Endothelial cell of umbilical vein (primary cell): Measurements from ENCODE around the gene FBXO21. TPM values are rescaled to one million over a fixed set of nuclear protein-coding genes. Genes with fewer than 3 reads are reported as not detected.

Experiments used
- BruUV-seq: library from RNA; stranded (reverse); fragments of 400-500 nt; replicated peaks from 2 replicates; lab custom pipeline; 2021; lab: Mats Ljungman, UMichigan
- CTCF ChIA-PET: fragments of 300-600, 350-600 bp; sonication (Branson Sonifier 250); formaldehyde crosslinking; loops from one replicate; lab custom pipeline; 2021; ENCODE audit warnings: antibody characterized with exemption, inconsistent platforms; lab: Charles Lee
- POLR2A ChIA-PET: fragments of 300-600, 350-600 bp; sonication (Branson Sonifier 250); formaldehyde crosslinking; loops from one replicate; lab custom pipeline; 2021; ENCODE audit warnings: antibody characterized with exemption, inconsistent platforms; lab: Charles Lee
- DNase-seq: peaks from one replicate; pipeline ENCODE4 v3.0.0-alpha.2; 2011; ENCODE audit warnings: low read depth, low spot score
- FAIRE-seq: peaks from 2 replicates; lab custom pipeline; 2011; peaks lifted over from hg19 to GRCh38; lab: Jason Lieb, UNC
- H2AFZ ChIP-seq: 2 replicates; pipeline ENCODE4 v1.6.0; 2012; ENCODE audit warnings: low read depth, low read length, control low read depth, inconsistent platforms
- H3K27ac ChIP-seq: 2 replicates; pipeline ENCODE4 v1.5.1; 2011; ENCODE audit warnings: low read depth, mild to moderate bottlenecking, control low read depth, low read length, moderate library complexity; ENCODE audit not compliant: insufficient read depth
- H3K27me3 ChIP-seq, 2 experiments: 2 replicates each; pipeline versions ENCODE4 v1.6.0 to v1.6.1; 2011; ENCODE audit warnings: low read length in 2 of 2, mixed read lengths in 1 of 2; ENCODE audit not compliant: control insufficient read depth in 2 of 2, insufficient read depth in 2 of 2
- H3K36me3 ChIP-seq, 2 experiments: 2 replicates in 1 of 2; 3 replicates in 1 of 2; pipeline ENCODE4 v1.5.1; 2011; ENCODE audit warnings: low read length in 2 of 2, mild to moderate bottlenecking in 1 of 2, moderate library complexity in 1 of 2; ENCODE audit not compliant: control insufficient read depth in 2 of 2, insufficient read depth in 2 of 2; ENCODE audit errors: extremely low read depth in 1 of 2
- H3K4me1 ChIP-seq: 3 replicates; pipeline ENCODE4 v1.5.1; 2011; ENCODE audit warnings: mild to moderate bottlenecking, low read length; ENCODE audit not compliant: control insufficient read depth, insufficient read depth; ENCODE audit errors: extremely low read depth
- H3K4me2 ChIP-seq: 2 replicates; pipeline ENCODE4 v1.6.1; 2011; ENCODE audit warnings: low read length, control low read depth, mixed read lengths; ENCODE audit not compliant: insufficient read depth
- H3K4me3 ChIP-seq, 3 experiments: fragments of 200-600 bp in 1 of 3; sonication (generic), shearing (Covaris generic) in 1 of 3; replicated peaks in 1 of 3; 2 replicates each; pipeline ENCODE4 v1.5.1; 2011 to 2016; ENCODE audit warnings: control low read depth in 3 of 3, low read length in 3 of 3, mild to moderate bottlenecking in 2 of 3, inconsistent platforms in 1 of 3, low read depth in 1 of 3, moderate library complexity in 1 of 3; ENCODE audit not compliant: insufficient read depth in 1 of 3
- H3K79me2 ChIP-seq: 2 replicates; pipeline ENCODE4 v1.6.0; 2012; ENCODE audit warnings: low read length, inconsistent platforms; ENCODE audit not compliant: control insufficient read depth, insufficient read depth
- H3K9ac ChIP-seq: replicated peaks from 2 replicates; pipeline ENCODE3; 2011; ENCODE audit warnings: low read length, control low read depth; ENCODE audit not compliant: insufficient read depth; ENCODE audit errors: extremely low read depth
- H3K9me1 ChIP-seq: replicated peaks from 3 replicates; pipeline ENCODE4 v1.6.0; 2011; ENCODE audit warnings: mild to moderate bottlenecking, low read length; ENCODE audit not compliant: control insufficient read depth, insufficient read depth; ENCODE audit errors: extremely low read depth
- H3K9me3 ChIP-seq: replicated peaks from 2 replicates; pipeline ENCODE4 v1.5.1; 2012; ENCODE audit warnings: low read length, inconsistent platforms; ENCODE audit not compliant: control insufficient read depth, insufficient read depth
- H4K20me1 ChIP-seq: replicated peaks from 2 replicates; pipeline ENCODE3; 2011; ENCODE audit warnings: mild to moderate bottlenecking, low read length; ENCODE audit not compliant: control insufficient read depth, insufficient read depth; ENCODE audit errors: extremely low read depth
- CTCF ChIP-seq, 2 donors: IDR thresholded peaks; 1 replicate in 1 of 2; 2 replicates in 1 of 2; pipeline ENCODE4 v1.5.1; 2011; ENCODE audit warnings: low read length in 2 of 2, mild to moderate bottlenecking in 2 of 2, moderate library complexity in 2 of 2, control low read depth in 1 of 2, inconsistent platforms in 1 of 2, low read depth in 1 of 2; ENCODE audit not compliant: insufficient read depth in 1 of 2; ENCODE audit errors: extremely low read depth in 1 of 2
- EZH2 ChIP-seq: IDR thresholded peaks from 2 replicates; pipeline ENCODE4 v1.6.1; 2012; ENCODE audit warnings: borderline replicate concordance, low read depth, mild to moderate bottlenecking, moderate library complexity, low read length, inconsistent platforms; ENCODE audit not compliant: severe bottlenecking
- FOS ChIP-seq: IDR thresholded peaks from 2 replicates; pipeline ENCODE4 v1.6.1; 2011; ENCODE audit warnings: mild to moderate bottlenecking, low read length, moderate library complexity, borderline replicate concordance; ENCODE audit not compliant: insufficient read depth
- GATA2 ChIP-seq: IDR thresholded peaks from 2 replicates; pipeline ENCODE4 v1.7.0; 2011; ENCODE audit warnings: low read depth, mild to moderate bottlenecking, moderate library complexity, mixed read lengths, low read length; ENCODE audit not compliant: insufficient read length, insufficient read depth
- JUN ChIP-seq: IDR thresholded peaks from 2 replicates; pipeline ENCODE4 v1.6.1; 2011; ENCODE audit warnings: borderline replicate concordance, low read depth; ENCODE audit not compliant: insufficient read length, insufficient read depth
- MAX ChIP-seq: IDR thresholded peaks from 2 replicates; pipeline ENCODE4 v1.6.1; 2011; ENCODE audit not compliant: insufficient read depth, insufficient read length
- MYC ChIP-seq: IDR thresholded peaks from one replicate; pipeline ENCODE4 v1.6.1; 2011; ENCODE audit warnings: mild to moderate bottlenecking, low read depth, low read length
- POLR2A ChIP-seq: IDR thresholded peaks from 2 replicates; pipeline ENCODE4 v1.6.1; 2012; ENCODE audit warnings: low read depth, mild to moderate bottlenecking, control low read depth, low read length
- POLR2AphosphoS5 ChIP-seq: IDR thresholded peaks from 2 replicates; pipeline ENCODE4 v1.6.1; 2012; ENCODE audit warnings: low read depth, mild to moderate bottlenecking, control low read depth, low read length, moderate library complexity; ENCODE audit not compliant: insufficient read depth
- dilution Hi-C: fragments of 300-500 bp; cut with MboI; formaldehyde crosslinking; loops from one replicate; pipeline ENCODE4 v1.15.0; 2019; ENCODE audit warnings: low sequenced_read_pairs; ENCODE audit not compliant: extremely low pct_ligation_motif_present
- intact Hi-C: fragments of 100-400 bp; cut with micrococcal nuclease; formaldehyde crosslinking; loops from one replicate; pipeline ENCODE4 v1.10.0; 2022
- polyA plus RNA-seq, 4 experiments: library from polyadenylated mRNA; depleted of rRNA in 3 of 4; stranded (reverse) in 3 of 4; unstranded in 1 of 4; fragments of >200 nt; gene quantifications; 2 replicates each; pipeline versions ENCODE4 v1.2.1 to v1.2.3, GENCODE V29; 2011 to 2012; ENCODE audit warnings: missing spikeins in 1 of 4
- total RNA-seq: library from RNA; stranded (reverse); gene quantifications from 2 replicates; pipeline ENCODE4 v1.2.3, GENCODE V29; 2021

FBXO21 gene
- total and polyA plus RNA-seq, 2 donors (not counting 3 experiments of a cell fraction or from before 2014, with no cell fraction given), result 41.6 to 66.7 TPM

GRCh38 chr12:117180758-117181467 is 9.4 kb downstream of the FBXO21 start:
- DNase-seq (no peak), FAIRE-seq (no peak)
- no peaks in the 10 kb centered on the region for H3K27me3 ChIP-seq
- H3K79me2 ChIP-seq, result no peaks in the 10 kb centered on the region
- TF ChIP-seq JUN (no peak), CTCF (IDR thresholded peaks at IDR 0.05; ENCODE audit: extremely low read depth in 1 of 2, insufficient read depth in 1 of 2, low read depth in 1 of 2, low read length in 2 of 2) (no peak), POLR2A (no peak), POLR2AphosphoS5 (no peak), MYC (no peak)
- CTCF ChIA-PET, result interaction anchor here (1.1 kb wide), 1 partner anchor 676 kb away, joined by 4 read pairs; no protein-coding TSS in a partner anchor
- dilution Hi-C loops, result no loop called here
- intact Hi-C loops, result no loop called here
- POLR2A ChIA-PET, result no interaction called here
- H2AFZ ChIP-seq, result no peak overlapping the region
- no peak overlapping the region for H3K4me3 ChIP-seq
- no peaks in the 10 kb centered on the region for H3K9me1 ChIP-seq
- no peaks in the 10 kb centered on the region for H3K4me1 ChIP-seq
- H3K9me3 ChIP-seq, result no peaks in the 10 kb centered on the region
- H3K27ac ChIP-seq, result no peak overlapping the region
- no TSS peak for BruUV-seq
- no peak overlapping the region for H3K9ac ChIP-seq
- H4K20me1 ChIP-seq, result no peaks in the 10 kb centered on the region
- H3K4me2 ChIP-seq, result no peak overlapping the region
- H3K36me3 ChIP-seq, result peaks cover 11% of the 10 kb centered on the region in 2 experiments

GRCh38 chr12:117178745-117179144 is 11.5 kb downstream of the FBXO21 start:
- H3K36me3 ChIP-seq, result peaks cover 4 to 20% of the 10 kb centered on the region in 2 experiments
- H4K20me1 ChIP-seq, result no peaks in the 10 kb centered on the region
- intact Hi-C loops (no loop called here), dilution Hi-C loops (no loop called here)
- H3K27ac ChIP-seq, result no peak overlapping the region
- H3K9ac ChIP-seq, result no peak overlapping the region
- H2AFZ ChIP-seq, result no peak overlapping the region
- no peak for DNase-seq
- H3K4me1 ChIP-seq, result no peaks in the 10 kb centered on the region
- H3K79me2 ChIP-seq, result no peaks in the 10 kb centered on the region
- no peak overlapping the region for H3K4me2 ChIP-seq
- TF ChIP-seq GATA2 (no peak), MYC (no peak), CTCF (IDR thresholded peaks at IDR 0.05; ENCODE audit: extremely low read depth in 1 of 2, insufficient read depth in 1 of 2, low read depth in 1 of 2, low read length in 2 of 2) (no peak), POLR2A (no peak), EZH2 (no peak), JUN (no peak), MAX (no peak), POLR2AphosphoS5 (no peak), FOS (no peak)
- FAIRE-seq, result no peak
- H3K9me1 ChIP-seq, result no peaks in the 10 kb centered on the region
- ChIA-PET POLR2A (no interaction called here), CTCF (no interaction called here)
- no peaks in the 10 kb centered on the region for H3K9me3 ChIP-seq
- BruUV-seq, result no TSS peak
- no peak overlapping the region for H3K4me3 ChIP-seq
- no peaks in the 10 kb centered on the region for H3K27me3 ChIP-seq
